Chondrocyte (in vitro differentiated cells): ENCODE results near the gene GRAMD4. TPM values are rescaled to one million over a fixed set of nuclear protein-coding genes. Genes with fewer than 3 reads are reported as not detected.
A peak's percentile ranks its signal among the peaks of the same experiment; 100 is the strongest.
"Not testable (repeated sequence)": the region's sequence is repeated elsewhere in the genome, so short reads cannot be mapped to it uniquely, and the experiment has no call there.

ENCODE experiments used
- DNase-seq: peaks from one replicate; pipeline ENCODE4 v3.0.0; 2021; ENCODE audit warnings: mixed read lengths, low spot score
- H3K27ac Mint-ChIP-seq: one replicate; pipeline ENCODE4 v1.8.0; 2021; ENCODE audit warnings: mild to moderate bottlenecking, moderate library complexity, mixed read lengths; ENCODE audit not compliant: unreplicated experiment
- H3K27me3 Mint-ChIP-seq: 2 replicates; pipeline ENCODE4 v1.8.0; 2021; ENCODE audit warnings: low read depth, mixed read lengths
- H3K36me3 Mint-ChIP-seq: 2 replicates; pipeline ENCODE4 v1.8.0; 2021; ENCODE audit warnings: low read depth, mixed read lengths
- H3K4me1 Mint-ChIP-seq: 2 replicates; pipeline ENCODE4 v1.8.0; 2021; ENCODE audit warnings: low read depth, mild to moderate bottlenecking, mixed read lengths
- H3K4me3 Mint-ChIP-seq: one replicate; pipeline ENCODE4 v1.8.0; 2021; ENCODE audit warnings: mild to moderate bottlenecking, moderate library complexity, mixed read lengths; ENCODE audit not compliant: unreplicated experiment
- H3K9me3 Mint-ChIP-seq: 2 replicates; pipeline ENCODE4 v1.8.0; 2021; ENCODE audit warnings: low read depth, mixed read lengths
- CTCF ChIP-seq: fragments of 200-600 bp; sonication (generic); IDR thresholded peaks from 2 replicates; pipeline ENCODE4 v1.5.0; 2021; ENCODE audit warnings: antibody characterized with exemption, mild to moderate bottlenecking, moderate library complexity
- total RNA-seq: library from RNA; stranded (reverse); gene quantifications from 3 replicates; pipeline ENCODE4 v1.2.1, GENCODE V29; 2021

Gene GRAMD4
- total RNA-seq, 1 donor from 2014 or later = 31.7 TPM

GRCh38 chr22:46633334-46633890 is 13.2 kb downstream of the GRAMD4 start:
- Mint-ChIP-seq H3K4me3 (no peak overlapping the region), H3K4me1 (peaks cover 7% of the 10 kb centered on the region), H3K36me3 (no peaks in the 10 kb centered on the region), H3K27me3 (no peaks in the 10 kb centered on the region), H3K27ac (no peak overlapping the region), H3K9me3 (no peaks in the 10 kb centered on the region)
- TF ChIP-seq CTCF = no peak
- DNase-seq = no peak

GRCh38 chr22:46634011-46634699 is 14.0 kb downstream of the GRAMD4 start:
- Mint-ChIP-seq H3K4me3 (no peak overlapping the region), H3K36me3 (no peaks in the 10 kb centered on the region), H3K9me3 (no peaks in the 10 kb centered on the region), H3K27me3 (no peaks in the 10 kb centered on the region), H3K27ac (peak overlapping the region; percentile 82), H3K4me1 (peaks cover 7% of the 10 kb centered on the region)
- no peak for DNase-seq
- TF ChIP-seq CTCF = no peak

GRCh38 chr22:46634973-46635685 is 14.9 kb downstream of the GRAMD4 start:
- H3K27me3 Mint-ChIP-seq, H3K4me1 Mint-ChIP-seq, DNase-seq, H3K9me3 Mint-ChIP-seq, H3K4me3 Mint-ChIP-seq, H3K27ac Mint-ChIP-seq, H3K36me3 Mint-ChIP-seq: not testable (repeated sequence)

- Mint-ChIP-seq H3K27me3 (no peaks in the 10 kb centered on the region), H3K27ac (no peak overlapping the region), H3K9me3 (no peaks in the 10 kb centered on the region), H3K4me3 (no peak overlapping the region), H3K36me3 (no peaks in the 10 kb centered on the region), H3K4me1 (peaks cover 7% of the 10 kb centered on the region)
- peak; percentile 43 for TF ChIP-seq CTCF
- no peak for DNase-seq
Measured at GRCh38 chr22:46635756-46636155, 15.6 kb downstream of the GRAMD4 start.

GRCh38 chr22:46636221-46637002 is 16.2 kb downstream of the GRAMD4 start:
- Mint-ChIP-seq H3K4me3 (no peak overlapping the region), H3K4me1 (peaks cover 7% of the 10 kb centered on the region), H3K9me3 (no peaks in the 10 kb centered on the region), H3K27ac (no peak overlapping the region), H3K36me3 (no peaks in the 10 kb centered on the region), H3K27me3 (no peaks in the 10 kb centered on the region)
- TF ChIP-seq CTCF = no peak
- no peak for DNase-seq
